Measurements from ENCODE around the gene RAB27A. TPM values are rescaled to one million over a fixed set of nuclear protein-coding genes. Genes with fewer than 3 reads are reported as not detected.

RAB27A gene
- total and polyA plus RNA-seq, 2 of the 8 experiments (the other 6 are each of a cell fraction or from before 2014, with no cell fraction given): 2.3 to 6.5 TPM

Other genes starting within 250 kb of the RAB27A start
- 126 and 130 TPM in 2 replicates for gene RSL24D1, start 92.9 kb downstream of the RAB27A start, total RNA-seq (2021; fragmentation: NEBNext Ultra II Directional; extraction: Animal tissue kit (Norgen Biotek cat#: 25700))
- 22.1 and 45.7 TPM in 2 replicates for gene RSL24D1, start 92.9 kb downstream of the RAB27A start, polyA plus RNA-seq (2011; rRNA removed)
- gene PIGBOS1, start 29.3 kb upstream of the RAB27A start, total RNA-seq (2021; fragmentation: NEBNext Ultra II Directional; extraction: Animal tissue kit (Norgen Biotek cat#: 25700)): 7.8 and 9.0 TPM in 2 replicates
- 12.3 and 16.7 TPM in 2 replicates for gene PIGBOS1, start 29.3 kb upstream of the RAB27A start, polyA plus RNA-seq (2011; rRNA removed)
- gene PIGB, start 29.4 kb upstream of the RAB27A start, total RNA-seq (2021; fragmentation: NEBNext Ultra II Directional; extraction: Animal tissue kit (Norgen Biotek cat#: 25700)): 4.3 and 6.1 TPM in 2 replicates
- 3.9 and 11.7 TPM in 2 replicates for gene PIGB, start 29.4 kb upstream of the RAB27A start, polyA plus RNA-seq (2011; rRNA removed)
- gene CCPG1, start 118.5 kb upstream of the RAB27A start, total RNA-seq (2021; fragmentation: NEBNext Ultra II Directional; extraction: Animal tissue kit (Norgen Biotek cat#: 25700)): 13.2 and 13.4 TPM in 2 replicates
- 1.8 and 2.3 TPM in 2 replicates for gene CCPG1, start 118.5 kb upstream of the RAB27A start, polyA plus RNA-seq (2011; rRNA removed)
- 1.4 and 2.7 TPM in 2 replicates for gene PIERCE2, start 118.7 kb upstream of the RAB27A start, total RNA-seq (2021; fragmentation: NEBNext Ultra II Directional; extraction: Animal tissue kit (Norgen Biotek cat#: 25700))
- gene PIERCE2, start 118.7 kb upstream of the RAB27A start, polyA plus RNA-seq (2011; rRNA removed): 1.1 and 1.9 TPM in 2 replicates
- gene DNAAF4, start 218.4 kb upstream of the RAB27A start, total RNA-seq (2021; fragmentation: NEBNext Ultra II Directional; extraction: Animal tissue kit (Norgen Biotek cat#: 25700)): 1.2 and 2.3 TPM in 2 replicates
- 0.47 and 2.1 TPM in 2 replicates for gene DNAAF4, start 218.4 kb upstream of the RAB27A start, polyA plus RNA-seq (2011; rRNA removed)